CD4-positive, alpha-beta T cell treated with Interleukin-4 for 4 hours (primary cell): Measurements from ENCODE around the gene AP3B1.
A peak's percentile ranks its signal among the peaks of the same experiment; 100 is the strongest.
"Not testable (repeated sequence)": the region's sequence is repeated elsewhere in the genome, so short reads cannot be mapped to it uniquely, and the experiment has no call there.

Experiments used
- DNase-seq: peaks from one replicate; pipeline ENCODE4 v3.0.0-alpha.2; 2020

The AP3B1 gene

DNA sequence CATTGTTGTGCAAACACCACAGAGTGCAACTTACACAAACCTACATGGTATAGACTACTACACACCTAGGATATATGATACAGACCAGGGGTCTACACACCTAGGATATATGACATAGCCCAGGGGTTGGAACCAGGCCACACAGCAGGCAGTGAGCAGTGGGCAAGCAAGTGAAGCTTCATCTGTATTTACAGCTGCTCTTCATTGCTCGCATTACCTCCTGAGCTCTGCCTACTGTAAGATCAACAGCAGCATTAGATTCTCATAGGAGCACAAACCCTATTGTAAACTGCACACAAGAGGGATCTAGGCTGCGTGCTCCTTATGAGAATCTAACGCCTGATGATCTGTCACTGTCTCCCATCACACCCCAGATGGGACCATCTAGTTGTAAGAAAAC lies 56.6 kb downstream of the AP3B1 start:
- no peak for DNase-seq

DNA sequence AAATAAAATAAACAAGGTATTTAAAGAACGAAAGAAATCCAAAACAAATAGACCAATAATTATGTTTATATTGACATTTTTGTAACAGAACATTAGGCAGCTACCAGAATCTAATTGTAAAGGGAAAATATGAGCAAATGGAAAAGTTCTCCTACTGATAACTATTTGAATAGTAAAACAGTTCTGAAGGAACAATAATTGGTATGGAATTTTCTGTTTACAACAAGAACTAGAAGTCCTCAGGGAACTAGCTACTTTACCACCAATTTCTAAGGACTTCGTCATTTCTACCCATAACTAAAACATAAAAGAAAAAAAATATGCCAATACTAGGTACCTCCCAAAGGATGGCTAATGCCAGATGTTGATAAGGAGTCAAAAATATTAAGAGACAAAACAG lies 58.5 kb downstream of the AP3B1 start:
- no peak for DNase-seq

DNA sequence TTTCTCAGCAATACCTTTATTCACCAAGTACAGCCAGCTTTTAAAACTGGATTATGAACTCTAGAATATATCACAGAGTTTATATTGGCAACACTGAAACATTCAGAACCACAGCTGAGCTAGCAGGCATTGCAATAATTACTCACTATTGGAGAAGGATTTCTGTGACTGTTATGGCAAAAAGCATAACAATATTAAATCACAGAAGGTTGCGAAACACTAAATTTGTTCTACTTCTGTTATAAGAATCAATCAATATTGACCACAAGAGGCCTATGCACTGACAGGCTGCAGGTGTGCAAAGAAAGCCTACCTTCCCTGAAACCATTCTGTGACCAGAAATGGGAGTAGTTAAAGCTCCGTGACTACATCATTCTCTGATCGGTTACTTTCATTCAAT lies 59.2 kb downstream of the AP3B1 start:
- DNase-seq: no peak

DNA sequence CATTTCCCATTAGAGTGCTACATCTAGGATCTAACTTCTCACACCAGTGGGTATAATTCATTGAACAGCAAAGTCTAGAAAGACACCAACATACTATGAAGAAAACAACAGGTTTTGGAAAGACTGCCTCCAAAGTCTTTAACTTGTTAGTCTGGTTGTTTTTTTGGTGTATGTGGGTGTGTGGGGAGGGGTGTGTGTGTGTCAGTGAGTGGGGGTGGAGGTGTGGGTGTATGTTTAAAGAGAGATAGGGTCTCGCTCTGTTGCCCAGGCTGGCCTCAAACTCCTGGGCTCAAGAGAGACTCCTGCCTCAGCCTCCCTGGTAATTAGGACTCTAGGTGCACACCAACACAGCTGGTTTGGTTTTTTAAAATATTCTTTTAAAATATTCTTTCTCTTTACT lies 59.7 kb downstream of the AP3B1 start:
- DNase-seq: no peak

DNA sequence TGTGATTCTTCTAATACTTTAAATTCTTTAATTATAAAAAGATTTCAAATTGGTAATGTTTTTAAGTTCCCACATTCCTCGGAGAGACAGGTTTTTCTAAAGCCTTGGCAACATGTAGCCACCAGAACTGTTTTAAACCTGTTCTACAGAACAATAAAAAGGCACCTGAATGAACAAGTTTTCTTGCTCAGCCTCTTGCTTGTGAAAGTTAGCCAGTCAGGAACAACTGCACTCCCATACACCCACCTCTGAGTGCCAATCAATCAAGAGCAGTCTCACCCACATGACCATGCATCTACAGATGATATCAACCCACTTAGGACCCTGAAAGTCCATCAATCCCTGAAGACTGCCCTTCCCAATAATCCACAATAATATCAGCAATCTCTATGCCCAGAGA lies 62.3 kb downstream of the AP3B1 start:
- no peak for DNase-seq

DNA sequence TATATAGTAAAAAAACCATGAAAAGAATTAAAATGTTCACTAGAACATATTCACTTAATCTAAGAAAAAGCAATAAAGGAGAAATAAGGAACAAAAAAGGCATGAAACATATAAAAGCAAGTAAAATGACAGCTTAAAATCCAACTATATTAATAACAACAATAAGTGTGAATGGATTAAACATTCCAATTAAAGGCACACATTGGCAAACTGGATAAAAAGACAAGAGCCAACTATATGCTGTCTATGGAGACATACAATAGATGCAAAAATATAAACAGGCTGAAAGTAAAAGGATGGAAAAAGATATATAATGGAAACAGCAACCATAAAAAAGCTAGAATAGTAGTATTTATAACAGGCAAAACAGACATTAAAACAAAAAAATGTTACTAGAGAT lies 70.1 kb downstream of the AP3B1 start:
- DNase-seq: no peak

DNA sequence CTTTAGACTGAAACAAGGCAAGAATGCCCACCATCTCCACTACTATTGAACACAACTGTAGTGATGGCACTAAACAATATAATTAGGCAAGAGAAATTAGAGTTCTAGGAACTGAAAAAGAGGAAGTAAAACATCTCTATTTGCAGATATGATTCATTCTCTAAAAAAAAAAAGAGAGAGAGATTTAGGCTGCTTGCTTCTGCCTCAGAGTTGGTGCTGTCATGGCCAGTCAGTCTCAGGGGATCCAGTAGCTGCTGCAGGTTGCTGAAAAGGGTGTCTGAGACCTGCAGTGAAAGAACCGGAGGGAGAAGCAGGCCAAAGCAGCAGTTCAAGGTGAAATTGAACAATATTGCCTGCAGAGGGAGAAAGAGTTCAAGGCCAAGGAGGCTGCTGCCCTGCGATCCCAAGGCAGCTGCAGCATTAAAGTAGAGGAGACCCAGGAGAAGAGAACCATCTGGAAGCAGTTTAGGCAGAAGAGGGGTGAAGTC lies 72.5 kb downstream of the AP3B1 start:
- DNase-seq: no peak

DNA sequence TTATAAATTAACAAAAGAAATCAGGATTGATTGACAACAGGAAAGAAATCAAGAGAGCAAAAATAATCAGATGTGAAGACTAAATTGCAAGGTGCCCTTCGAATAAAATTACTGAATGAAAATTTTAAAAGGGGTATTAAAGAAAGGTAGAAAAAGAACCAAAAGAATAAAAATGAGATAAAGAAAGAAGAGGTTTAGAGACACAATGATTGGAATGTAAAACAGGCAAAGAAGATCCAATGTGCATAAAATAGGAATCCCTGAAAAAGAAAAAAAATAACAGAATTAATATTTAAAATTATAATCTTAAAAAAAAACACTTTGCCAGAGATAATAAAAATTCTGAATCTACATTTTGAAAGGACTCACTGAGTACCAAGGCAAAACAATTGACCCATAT lies 73.0 kb downstream of the AP3B1 start:
- no peak for DNase-seq

DNA sequence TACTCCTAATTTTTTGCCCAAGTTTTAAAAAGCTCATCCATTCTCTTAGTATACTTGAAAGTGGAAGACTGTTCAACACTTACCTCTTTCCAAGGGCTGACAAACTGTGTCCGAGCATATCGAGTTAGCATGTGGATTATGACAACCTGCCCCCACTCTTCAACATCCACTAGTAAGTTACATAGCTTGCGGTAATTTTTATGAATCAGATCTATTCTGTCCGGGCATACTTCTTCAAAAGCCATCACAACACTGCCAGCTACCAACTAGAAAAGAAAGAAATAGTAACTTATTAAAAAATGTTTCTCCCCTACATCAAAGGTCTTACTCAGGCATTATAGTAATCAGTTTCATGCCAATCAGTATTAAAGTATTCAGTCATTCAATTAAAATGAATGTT lies 78.5 kb downstream of the AP3B1 start:
- no peak for DNase-seq

DNA sequence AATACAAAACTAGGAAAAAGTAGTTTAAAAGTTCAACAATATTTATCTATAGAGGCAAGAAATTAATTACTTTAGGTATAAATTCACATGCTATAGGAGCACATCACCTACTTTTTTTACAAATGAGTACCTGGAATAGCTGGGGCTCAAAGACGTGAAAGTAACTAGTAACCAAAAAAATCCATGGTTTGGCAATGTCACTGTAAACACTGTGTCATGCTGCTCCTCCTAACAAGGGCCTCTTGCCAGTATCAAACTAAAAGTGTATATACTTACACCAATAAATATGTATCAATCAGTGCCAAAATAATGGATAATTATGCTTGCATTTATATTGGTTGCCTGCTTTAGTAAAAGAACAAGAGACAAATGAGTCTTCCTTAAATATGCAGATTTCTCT lies 78.9 kb downstream of the AP3B1 start:
- no peak for DNase-seq

DNA sequence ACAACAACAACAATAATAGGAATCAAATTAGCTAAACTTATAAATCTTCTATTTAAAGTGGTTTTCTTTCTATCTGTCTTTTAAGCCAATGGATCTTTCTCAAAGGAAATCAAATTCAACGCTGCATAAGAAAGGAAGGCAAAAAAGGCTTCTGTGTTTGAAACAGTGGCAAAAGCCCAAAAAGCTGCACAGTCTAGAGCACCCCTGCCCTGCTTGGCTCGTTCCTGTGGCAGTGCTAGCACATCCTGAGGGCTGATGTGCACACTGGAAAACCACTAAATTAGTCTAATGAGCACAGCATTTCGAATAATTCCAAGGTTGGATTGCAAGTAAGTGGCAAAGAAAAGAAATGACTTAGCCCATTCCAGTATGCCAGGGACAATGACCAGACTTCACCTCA lies 80.7 kb downstream of the AP3B1 start:
- DNase-seq: no peak

DNA sequence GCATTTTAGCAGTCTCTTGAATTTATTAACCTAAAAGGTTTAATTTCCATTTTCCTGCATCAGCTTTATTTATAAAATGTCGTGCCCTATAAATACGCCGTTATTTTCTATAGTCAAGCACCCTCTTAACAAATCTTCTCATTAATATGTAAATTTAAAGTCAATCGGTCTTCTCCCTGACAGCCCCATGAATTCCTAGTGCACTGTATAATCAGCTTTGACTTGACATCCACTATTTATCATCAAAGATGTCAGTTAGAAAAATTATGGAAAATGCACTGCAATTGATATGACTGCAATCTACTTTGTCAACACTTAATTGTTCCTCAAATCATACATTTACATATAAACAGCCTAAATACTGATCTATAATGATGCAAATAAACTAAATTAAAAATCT lies 83.4 kb downstream of the AP3B1 start:
- no peak for DNase-seq

DNA sequence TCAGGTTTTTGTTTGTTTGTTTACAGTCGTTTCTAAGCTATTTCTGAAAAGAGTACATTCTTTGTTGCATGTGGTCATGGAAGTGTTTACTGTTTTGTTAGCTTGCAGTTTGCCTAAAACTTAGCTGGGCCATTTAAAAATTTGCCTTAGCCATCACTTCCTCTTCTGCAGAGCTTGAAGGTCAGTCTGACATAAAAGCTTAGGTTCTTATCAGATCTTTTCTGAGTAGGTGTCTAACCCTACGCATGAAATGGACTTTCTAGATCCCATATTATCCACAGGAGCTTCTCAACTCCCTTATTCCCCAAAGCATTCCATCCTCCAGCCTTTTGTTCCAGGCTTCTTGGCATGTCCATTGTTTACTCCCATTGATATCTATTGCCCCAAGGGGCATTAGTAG lies 90.3 kb downstream of the AP3B1 start:
- DNase-seq: no peak

DNA sequence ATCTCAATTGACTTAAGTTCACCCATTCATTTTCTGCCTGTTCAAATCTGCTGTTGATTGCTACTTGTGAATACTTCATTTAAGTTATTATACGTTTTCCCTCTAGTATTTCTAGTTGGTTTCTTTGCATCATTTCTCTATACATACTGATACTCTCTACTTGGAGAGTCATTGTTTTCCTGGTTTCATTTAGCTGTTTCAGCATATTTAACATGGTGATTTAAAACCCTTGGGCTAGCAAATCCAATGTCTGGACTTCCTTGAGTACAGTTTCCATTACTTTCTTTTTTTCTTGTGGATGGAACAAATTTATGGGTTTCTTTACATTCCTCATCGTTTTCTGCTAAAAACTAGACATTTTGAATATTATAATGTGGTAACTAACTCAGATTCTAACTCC lies 90.7 kb downstream of the AP3B1 start:
- DNase-seq: no peak

DNA sequence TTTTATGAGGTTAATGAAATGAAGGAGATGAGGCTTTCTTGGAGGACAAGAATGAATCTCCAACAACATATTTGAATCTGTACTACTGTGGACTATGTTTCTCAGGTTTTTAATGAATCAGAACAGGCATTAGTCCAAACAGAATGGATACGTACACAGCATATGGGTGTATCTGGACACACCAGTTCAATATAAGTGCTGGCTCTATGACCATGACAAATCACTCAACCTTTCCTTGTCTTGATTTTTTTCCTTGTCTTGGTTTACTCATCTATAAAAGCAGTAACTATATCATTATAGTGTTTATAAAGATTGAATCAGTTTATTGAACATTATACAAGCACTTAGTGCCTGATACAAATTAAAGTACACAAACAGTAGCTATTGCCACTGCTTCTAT lies 104.1 kb downstream of the AP3B1 start:
- no peak for DNase-seq

DNA sequence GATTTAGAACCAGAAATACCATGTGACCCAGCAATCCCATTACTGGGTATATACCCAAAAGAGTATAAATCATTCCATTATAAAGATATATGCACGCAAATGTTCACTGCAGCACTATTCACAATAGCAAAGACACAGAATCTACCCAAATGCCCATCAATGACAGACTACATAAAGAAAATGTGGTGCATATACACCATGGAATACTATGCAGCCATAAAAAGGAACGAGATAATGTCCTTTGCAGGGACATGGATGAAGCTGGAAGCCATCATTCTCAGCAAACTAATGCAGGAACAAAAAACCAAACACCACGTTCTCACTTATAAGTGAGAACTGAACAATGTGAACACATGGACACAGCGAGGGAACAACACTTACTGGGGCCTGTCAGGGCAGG lies 105.8 kb downstream of the AP3B1 start:
- DNase-seq: not testable (repeated sequence)

DNA sequence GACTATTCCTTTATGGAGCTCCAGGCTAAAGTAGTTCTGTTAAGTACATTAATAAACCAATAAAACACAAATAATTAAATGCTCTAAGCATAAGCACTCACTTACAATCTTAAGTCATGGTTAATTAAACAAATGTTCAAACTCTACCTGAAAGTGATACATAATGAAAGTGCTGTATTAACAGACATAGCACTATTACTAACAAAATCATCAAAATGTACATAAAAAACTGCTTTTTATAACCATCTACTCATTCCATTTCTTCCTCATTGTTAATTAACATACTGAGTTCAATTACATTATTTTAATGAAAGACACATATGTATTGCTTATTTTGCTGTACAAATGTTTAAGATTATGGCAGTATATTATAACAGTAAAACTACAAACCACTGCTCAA lies 107.3 kb downstream of the AP3B1 start:
- DNase-seq: no peak

DNA sequence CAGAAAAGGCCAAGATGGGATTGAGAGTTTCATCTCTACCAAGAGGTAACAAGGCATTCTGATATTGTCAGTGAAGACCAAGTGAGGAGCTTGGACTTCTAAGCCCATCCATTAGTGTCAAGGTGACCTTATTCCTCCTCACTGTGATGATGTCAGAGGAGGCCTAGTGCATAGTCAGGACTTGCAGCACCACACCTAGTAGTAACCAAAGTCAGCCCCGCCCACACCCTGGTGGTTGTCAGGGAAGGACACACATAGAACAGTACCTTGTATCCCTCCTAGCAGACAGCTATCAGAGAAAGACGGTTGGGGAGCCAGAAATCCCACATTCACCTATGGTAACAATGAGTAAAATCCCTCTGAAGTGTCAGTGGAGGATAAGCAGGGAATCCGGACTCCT lies 111.7 kb downstream of the AP3B1 start:
- no peak for DNase-seq

DNA sequence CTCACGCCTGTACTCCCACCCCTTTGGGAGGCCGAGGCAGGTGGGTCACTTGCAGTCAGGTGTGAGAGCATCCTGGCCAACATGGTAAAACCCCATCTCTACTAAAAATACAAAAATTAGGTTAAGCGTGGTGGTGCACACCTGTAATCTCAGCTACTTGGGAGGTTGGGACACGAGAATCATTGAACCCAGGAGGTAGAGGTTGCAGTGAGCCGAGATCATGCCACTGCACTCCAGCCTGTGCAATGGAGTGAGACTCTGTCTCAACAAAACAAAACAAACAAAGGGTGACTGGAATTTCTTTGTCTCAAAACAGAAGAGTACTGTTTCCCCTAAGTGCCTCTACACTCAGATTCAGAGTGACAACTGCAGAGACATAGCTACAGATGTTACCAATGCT lies 116.1 kb downstream of the AP3B1 start:
- DNase-seq: no peak

DNA sequence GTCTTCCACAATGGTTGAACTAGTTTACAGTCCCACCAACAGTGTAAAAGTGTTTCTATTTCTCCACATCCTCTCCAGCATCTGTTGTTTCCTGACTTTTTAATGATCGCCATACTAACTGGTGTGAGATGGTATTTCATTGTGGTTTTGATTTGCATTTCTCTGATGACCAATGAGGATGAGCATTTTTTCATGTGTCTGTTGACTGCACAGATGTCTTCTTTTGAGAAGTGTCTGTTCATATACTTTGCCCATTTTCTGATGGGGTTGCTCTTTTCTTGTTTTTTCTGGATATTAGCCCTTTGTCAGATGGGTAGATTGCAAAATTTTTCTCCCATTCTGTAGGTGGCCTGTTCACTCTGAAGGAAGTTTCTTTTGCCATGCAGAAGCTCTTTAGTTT lies 124.2 kb downstream of the AP3B1 start:
- DNase-seq: not testable (repeated sequence)

DNA sequence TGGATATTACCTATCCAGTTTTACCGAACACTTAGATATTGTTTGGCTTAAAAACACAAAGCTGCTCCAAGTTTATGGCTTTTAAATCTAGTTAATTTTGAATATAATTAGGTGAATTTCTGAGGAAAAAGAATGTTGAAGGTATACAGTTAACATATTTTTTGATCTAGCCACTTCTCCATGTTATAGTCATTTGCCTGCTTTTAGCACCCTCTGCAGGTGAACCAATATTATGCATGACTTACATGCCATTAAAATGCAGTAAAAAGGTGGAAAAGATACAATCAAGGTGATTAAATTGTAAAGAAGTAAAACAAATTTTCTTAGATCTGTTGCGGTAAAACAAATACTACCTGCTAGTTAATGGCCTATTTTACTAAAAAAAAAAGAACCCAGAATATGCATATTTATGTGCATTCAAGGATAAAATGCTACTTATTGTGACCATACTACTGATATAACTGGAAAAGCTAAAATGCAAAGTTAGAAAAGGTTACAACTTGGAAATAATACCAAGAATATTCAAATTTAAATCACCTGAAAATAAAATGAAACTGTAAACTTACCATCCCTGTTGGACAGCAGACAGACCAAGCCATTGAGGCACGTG lies 132.1 kb downstream of the AP3B1 start:
- peak; percentile 6 for DNase-seq

DNA sequence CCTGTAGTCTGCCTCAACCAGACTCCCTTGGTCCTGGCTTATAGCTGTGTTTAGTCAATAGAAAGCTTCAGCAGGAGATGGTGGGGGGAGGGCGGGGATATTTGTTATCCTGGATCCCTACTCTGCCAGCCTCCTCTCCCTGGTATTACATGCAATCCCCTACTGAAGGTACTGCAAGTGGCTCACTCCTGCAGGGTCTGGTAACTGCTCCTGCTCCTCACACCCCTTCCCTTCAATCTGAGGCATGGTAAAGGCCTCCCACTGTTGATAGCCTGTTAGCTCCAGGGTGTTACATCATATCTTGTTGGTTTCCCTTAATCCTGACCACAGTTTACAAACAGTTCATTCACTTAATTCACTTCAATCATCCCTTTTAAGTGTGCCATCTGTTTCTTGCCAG lies 137.5 kb downstream of the AP3B1 start:
- no peak for DNase-seq

DNA sequence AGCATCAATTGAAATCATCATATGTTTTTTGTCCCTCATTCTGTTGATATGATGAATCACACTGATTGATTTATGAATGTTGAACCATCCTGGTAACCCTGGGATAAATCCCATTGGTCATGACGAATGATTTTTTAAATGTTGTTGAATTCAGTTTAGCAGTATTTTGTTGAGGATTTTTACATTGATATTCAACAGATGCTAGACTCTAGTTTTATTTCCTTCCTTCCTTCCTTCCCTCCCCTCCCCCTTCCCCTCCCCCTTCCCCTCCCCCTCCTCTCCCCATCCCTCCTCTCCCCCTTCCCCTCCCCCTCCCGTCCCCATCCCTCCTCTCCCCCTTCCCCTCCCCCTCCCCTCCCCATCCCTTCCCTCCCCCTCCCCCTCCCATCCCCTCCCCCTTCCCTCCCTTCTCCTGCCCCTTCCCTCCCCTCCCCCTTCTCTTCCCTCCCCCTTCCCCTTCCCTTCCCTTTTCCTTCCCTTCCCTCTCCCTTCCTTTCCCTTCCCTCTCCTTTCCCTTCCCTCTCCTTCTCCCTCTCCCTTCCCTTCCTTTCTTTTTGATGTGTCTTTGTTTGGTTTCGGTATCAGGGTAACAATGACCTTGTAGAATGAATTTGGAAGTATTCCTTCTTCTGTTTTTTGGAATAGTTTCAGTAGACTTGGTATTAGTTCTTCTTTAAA lies 142.8 kb downstream of the AP3B1 start:
- no peak for DNase-seq

DNA sequence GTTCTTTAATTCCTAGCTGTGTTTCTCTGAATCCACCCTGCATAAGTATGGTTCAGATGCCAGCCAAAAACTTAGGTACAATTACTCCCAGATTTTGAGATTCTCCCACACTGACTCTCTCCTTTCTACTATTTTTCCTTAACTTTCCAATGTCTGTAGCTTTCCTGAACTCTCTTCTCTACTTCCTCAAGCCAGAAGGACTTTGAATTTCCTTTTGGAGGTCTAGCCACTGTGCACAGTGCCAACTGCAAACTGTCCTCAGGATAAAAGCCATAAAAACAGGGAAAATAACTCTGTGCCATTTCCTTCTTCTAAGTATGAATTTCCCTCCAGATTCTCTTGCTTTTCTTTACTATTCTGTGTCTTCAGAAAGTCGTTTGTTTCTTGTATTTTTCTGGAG lies 157.2 kb downstream of the AP3B1 start:
- DNase-seq: no peak

DNA sequence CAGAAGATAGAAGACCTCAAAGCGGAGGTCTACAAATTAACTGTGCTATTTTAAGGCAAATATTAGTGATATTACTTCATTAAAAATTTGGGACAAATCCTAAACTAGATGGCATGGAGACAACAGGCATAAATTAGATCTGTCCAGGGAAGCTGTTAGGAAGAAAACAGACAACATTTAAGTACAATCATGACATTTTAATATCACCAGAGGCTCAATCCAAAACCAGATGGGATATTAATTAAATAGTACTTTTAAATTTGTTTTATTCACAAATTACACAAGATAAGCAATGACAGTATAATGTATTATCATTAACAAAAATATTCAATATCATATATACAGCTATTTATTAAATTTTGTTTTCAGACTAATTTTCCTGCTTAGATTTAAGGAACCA lies 161.1 kb downstream of the AP3B1 start:
- DNase-seq: no peak
